GM12874 (cell line): ENCODE results near the gene NSUN6.

Experiments used
- TF ChIP-seq, protein P1 (sequence below): IDR thresholded peaks from 2 replicates; pipeline ENCODE4 v1.5.1; 2011; ENCODE audit warnings: low read depth, mild to moderate bottlenecking, control low read depth, low read length, moderate library complexity; ENCODE audit not compliant: insufficient read depth

NSUN6 gene

DNA sequence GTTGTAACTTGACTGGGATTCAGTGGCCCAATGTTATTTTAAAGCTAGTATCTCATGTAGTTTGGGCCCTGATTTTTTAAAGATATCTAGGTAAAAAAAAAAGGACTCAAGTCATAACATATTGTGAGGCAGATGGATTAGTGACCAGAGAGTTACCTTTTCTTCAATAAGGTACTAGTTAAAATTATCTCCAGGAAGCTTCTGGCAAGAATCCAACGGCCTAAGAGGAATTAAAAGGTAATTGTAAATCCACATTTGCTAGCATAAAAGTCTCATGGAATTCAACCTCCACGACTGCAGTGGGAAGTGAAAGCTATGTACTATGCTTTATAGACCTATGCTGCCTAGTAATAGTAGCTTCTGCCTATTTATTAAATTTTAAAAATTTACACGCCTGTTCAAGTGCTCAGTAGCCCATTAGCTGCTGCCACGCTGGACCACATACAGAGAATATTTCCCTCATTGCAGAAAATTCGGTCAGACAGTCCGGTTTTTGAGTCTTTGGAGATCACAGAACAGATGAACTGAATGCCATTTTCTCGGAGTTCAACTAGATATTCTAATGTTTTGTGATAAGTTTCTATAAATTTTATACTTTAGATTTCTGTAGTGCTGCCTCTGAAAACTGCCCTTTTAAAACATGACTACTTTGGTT is 118.4 kb downstream of the NSUN6 start:
- TF ChIP-seq, protein P1, sequence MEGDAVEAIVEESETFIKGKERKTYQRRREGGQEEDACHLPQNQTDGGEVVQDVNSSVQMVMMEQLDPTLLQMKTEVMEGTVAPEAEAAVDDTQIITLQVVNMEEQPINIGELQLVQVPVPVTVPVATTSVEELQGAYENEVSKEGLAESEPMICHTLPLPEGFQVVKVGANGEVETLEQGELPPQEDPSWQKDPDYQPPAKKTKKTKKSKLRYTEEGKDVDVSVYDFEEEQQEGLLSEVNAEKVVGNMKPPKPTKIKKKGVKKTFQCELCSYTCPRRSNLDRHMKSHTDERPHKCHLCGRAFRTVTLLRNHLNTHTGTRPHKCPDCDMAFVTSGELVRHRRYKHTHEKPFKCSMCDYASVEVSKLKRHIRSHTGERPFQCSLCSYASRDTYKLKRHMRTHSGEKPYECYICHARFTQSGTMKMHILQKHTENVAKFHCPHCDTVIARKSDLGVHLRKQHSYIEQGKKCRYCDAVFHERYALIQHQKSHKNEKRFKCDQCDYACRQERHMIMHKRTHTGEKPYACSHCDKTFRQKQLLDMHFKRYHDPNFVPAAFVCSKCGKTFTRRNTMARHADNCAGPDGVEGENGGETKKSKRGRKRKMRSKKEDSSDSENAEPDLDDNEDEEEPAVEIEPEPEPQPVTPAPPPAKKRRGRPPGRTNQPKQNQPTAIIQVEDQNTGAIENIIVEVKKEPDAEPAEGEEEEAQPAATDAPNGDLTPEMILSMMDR = no peak

DNA sequence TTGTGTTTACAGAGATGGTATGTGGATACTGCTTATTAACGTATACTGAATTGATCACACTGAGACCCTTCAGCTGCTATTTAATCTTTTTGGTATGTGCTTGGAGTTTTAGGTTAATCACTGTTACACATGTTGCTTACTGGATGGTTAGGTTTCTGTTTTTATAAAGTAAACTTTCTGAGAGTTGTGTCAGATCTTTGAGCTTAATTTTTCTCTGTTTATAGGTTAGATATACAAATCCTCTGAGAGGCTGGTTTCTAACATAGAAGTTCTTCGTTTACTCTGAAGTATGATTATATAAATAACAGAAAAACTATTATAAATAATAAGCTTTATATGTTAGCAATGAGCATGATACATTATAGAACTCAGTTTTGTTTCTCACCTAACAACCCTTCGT is 123.1 kb downstream of the NSUN6 start:
- TF ChIP-seq, protein P1 = no peak

DNA sequence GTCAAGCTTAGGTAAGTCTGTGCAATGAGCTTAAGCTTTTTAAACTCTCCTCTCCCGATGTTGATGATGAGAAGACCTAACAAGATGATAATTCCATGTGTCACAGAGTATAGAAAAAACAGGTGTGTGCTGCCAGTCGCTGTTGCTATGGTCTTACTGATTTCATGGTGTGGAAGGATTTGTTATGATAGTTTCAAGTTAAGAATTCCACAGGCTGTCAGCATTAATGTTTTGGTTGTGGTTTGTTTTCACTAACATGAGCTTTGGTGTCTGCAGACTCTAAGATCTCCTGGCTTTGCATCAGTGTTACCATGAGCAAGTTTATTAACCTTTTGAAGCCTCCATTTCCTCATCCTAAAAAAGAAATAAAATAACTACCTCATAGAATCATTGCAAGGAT is 123.7 kb downstream of the NSUN6 start:
- TF ChIP-seq, protein P1 = no peak

DNA sequence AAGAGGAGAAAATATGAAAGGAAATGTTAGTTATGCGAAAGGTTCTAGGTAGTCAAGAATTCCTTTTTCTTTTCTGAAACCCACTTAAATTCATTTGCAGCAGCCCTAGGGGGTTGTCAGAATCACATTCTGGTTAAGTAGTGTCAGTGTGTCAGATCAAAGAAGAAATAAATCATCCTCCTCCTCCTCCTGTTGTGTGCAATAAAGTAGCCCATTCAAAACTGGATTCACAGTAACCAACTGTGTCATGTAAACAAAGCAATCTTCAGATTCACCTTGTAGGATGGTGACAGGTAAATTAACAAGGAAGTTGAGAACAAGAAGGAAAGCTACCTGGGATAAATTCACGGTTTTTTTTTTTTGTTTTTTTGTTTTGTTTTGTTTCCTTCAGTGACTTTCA is 127.5 kb downstream of the NSUN6 start:
- TF ChIP-seq, protein P1 = no peak

DNA sequence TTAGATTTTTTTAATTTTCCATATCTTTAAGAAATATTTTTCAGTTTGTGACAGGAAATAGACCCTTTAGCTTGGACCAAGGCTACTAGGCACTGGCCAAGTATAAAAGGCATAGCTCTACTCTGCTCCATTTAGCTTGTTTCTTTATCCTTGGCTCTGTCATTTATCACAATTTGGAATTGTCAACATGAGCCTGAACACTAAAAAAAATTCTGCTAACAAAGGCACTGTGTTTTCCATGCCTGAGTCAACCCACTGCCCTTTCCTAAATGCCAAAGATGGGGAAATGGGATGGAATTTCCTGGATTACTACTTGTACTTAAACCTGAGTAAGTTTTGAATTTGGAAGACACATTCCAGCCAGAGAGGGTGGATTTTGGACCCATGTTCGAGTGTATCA is 128.4 kb downstream of the NSUN6 start:
- TF ChIP-seq, protein P1 = no peak

DNA sequence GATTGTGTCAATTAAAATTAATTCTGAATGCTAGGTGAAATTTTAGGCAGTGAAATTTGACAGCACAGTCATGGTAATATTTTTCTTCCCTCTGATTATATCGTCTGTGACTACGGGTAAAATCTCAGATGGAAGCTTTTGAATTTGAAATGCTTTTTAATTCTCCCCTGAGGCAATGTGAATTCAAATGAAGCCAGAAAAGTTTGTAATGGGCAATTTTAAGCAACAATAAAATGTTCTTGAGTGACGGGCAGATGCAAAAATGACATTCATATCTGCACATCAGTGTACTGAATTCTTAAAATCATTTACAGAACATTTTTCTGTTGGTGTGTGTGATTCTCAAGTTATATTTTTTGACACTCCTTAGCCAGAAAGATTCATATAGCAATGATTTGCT is 134.5 kb downstream of the NSUN6 start:
- TF ChIP-seq, protein P1 = no peak

GRCh38 chr10:18514537-18514936 is 136.8 kb downstream of the NSUN6 start:
- TF ChIP-seq, protein P1 = no peak
